Measurements from ENCODE around the gene ENAH.

ENAH gene

DNA sequence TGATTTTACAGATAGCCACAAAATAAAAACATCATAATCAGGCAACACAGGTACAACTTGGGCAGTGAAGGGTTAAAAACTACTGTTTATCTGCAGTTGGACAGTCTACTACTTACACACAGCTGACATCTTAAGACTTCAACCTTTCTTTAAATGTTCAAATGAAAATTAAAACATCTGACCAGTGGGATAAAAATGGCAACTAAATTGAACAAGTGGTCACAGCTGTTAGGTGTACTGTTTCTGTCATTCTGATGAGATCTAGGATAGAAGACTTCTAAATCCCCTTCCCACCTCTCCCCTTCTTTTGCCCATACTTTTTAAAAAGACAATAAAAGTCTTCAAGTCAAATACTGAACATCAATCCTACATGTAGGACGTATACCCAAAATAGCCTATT is 56.2 kb downstream of the ENAH start:
- TF ChIP-seq TAF1 (IDR thresholded peaks at IDR 0.05; ENCODE audit: borderline replicate concordance, insufficient read depth, low read length): no peak
- TF ChIP-seq FOXP2 (optimal IDR thresholded peaks at IDR 0.05; ENCODE audit: borderline replicate concordance, extremely low read depth, extremely low read length, insufficient read depth): no peak
- TF ChIP-seq SIN3A (IDR thresholded peaks at IDR 0.05; ENCODE audit: borderline replicate concordance, insufficient read depth, low read length): no peak
- TF ChIP-seq POLR2AphosphoS5 (IDR thresholded peaks at IDR 0.05; ENCODE audit: low read depth, low read length): no peak
- TF ChIP-seq, protein P1, sequence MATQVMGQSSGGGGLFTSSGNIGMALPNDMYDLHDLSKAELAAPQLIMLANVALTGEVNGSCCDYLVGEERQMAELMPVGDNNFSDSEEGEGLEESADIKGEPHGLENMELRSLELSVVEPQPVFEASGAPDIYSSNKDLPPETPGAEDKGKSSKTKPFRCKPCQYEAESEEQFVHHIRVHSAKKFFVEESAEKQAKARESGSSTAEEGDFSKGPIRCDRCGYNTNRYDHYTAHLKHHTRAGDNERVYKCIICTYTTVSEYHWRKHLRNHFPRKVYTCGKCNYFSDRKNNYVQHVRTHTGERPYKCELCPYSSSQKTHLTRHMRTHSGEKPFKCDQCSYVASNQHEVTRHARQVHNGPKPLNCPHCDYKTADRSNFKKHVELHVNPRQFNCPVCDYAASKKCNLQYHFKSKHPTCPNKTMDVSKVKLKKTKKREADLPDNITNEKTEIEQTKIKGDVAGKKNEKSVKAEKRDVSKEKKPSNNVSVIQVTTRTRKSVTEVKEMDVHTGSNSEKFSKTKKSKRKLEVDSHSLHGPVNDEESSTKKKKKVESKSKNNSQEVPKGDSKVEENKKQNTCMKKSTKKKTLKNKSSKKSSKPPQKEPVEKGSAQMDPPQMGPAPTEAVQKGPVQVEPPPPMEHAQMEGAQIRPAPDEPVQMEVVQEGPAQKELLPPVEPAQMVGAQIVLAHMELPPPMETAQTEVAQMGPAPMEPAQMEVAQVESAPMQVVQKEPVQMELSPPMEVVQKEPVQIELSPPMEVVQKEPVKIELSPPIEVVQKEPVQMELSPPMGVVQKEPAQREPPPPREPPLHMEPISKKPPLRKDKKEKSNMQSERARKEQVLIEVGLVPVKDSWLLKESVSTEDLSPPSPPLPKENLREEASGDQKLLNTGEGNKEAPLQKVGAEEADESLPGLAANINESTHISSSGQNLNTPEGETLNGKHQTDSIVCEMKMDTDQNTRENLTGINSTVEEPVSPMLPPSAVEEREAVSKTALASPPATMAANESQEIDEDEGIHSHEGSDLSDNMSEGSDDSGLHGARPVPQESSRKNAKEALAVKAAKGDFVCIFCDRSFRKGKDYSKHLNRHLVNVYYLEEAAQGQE (IDR thresholded peaks at IDR 0.05; ENCODE audit: insufficient read depth in 1 of 2, low read depth in 2 of 2, low read length in 2 of 2): no peak

DNA sequence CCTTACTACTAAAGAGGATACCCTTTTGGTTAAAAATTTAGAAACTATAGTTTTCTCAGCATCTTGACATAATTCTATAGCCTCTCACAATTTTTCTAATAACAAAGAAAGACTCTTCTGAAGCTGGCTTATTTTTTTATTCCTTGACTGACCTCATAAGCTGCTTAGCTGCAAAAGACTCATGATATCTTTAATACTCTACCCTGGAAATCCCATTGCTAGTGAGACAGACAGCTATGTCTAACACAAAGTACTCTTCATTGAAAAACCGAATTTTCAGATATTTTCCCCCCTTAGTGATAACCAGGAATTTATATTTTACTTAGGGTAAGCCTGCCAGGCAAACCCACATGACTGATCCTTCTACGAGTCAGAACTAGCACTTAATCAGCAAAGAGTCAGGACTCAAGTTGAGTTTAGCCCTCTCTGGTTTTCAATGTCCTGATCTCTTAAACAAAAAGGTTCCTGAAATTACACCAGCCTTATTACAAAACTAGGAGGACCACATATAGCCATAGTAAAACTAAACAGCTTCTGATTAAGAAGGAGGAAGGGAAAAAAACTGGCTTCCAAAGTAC is 56.9 kb downstream of the ENAH start:
- TF ChIP-seq SIN3A (IDR thresholded peaks at IDR 0.05; ENCODE audit: borderline replicate concordance, insufficient read depth, low read length) (no peak), POLR2AphosphoS5 (IDR thresholded peaks at IDR 0.05; ENCODE audit: low read depth, low read length) (no peak), TAF1 (IDR thresholded peaks at IDR 0.05; ENCODE audit: borderline replicate concordance, insufficient read depth, low read length) (no peak), FOXP2 (optimal IDR thresholded peaks at IDR 0.05; ENCODE audit: borderline replicate concordance, extremely low read depth, extremely low read length, insufficient read depth) (no peak)
- TF ChIP-seq, protein P1 (IDR thresholded peaks at IDR 0.05; ENCODE audit: insufficient read depth in 1 of 2, low read depth in 2 of 2, low read length in 2 of 2): no peak

DNA sequence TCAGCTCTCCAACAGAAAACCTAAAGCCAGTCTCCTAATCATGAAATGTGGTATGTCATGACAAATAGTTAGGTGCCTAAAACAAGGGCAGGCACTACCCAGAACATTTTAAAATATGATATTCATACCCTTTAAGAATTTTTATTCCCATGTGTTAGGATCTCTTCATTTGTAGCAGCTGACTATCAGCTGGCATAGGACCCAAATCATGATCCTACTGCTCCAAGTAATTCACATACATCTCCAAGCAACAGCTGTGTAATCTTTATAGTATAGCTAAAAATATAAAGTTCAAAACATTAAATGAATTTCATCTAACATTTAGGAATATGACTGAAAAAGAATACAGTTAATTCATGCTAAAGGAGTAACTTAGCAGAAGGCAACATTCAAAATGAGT is 57.5 kb downstream of the ENAH start:
- no peak for TF ChIP-seq TAF1 (IDR thresholded peaks at IDR 0.05; ENCODE audit: borderline replicate concordance, insufficient read depth, low read length)
- TF ChIP-seq FOXP2 (optimal IDR thresholded peaks at IDR 0.05; ENCODE audit: borderline replicate concordance, extremely low read depth, extremely low read length, insufficient read depth): no peak
- TF ChIP-seq, protein P1 (IDR thresholded peaks at IDR 0.05; ENCODE audit: insufficient read depth in 1 of 2, low read depth in 2 of 2, low read length in 2 of 2): no peak
- TF ChIP-seq POLR2AphosphoS5 (IDR thresholded peaks at IDR 0.05; ENCODE audit: low read depth, low read length): no peak
- no peak for TF ChIP-seq SIN3A (IDR thresholded peaks at IDR 0.05; ENCODE audit: borderline replicate concordance, insufficient read depth, low read length)

DNA sequence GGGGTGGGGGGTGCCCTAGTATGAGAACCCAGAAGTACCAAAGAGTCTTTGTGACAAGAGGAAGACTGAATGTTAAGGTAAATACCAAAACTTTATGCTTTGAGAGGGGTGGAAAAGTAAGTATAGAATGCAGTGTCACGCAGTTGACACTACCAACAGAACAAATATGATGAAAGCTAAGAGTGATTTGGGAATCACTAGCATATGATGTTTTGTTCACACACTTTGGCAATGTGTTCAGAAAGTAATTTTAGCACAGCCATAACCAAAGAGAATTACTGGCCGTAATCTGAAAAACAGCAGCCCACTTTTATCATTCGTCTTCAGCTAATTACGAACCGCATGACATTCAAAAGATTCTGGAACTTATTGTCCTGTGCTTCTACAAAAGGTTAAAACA is 59.5 kb downstream of the ENAH start:
- TF ChIP-seq SIN3A (IDR thresholded peaks at IDR 0.05; ENCODE audit: borderline replicate concordance, insufficient read depth, low read length) (no peak), FOXP2 (optimal IDR thresholded peaks at IDR 0.05; ENCODE audit: borderline replicate concordance, extremely low read depth, extremely low read length, insufficient read depth) (no peak), TAF1 (IDR thresholded peaks at IDR 0.05; ENCODE audit: borderline replicate concordance, insufficient read depth, low read length) (no peak), POLR2AphosphoS5 (IDR thresholded peaks at IDR 0.05; ENCODE audit: low read depth, low read length) (no peak)
- TF ChIP-seq, protein P1 (IDR thresholded peaks at IDR 0.05; ENCODE audit: insufficient read depth in 1 of 2, low read depth in 2 of 2, low read length in 2 of 2): no peak
